HCT116 (cell line): ENCODE measurements around the gene ZNRF3. TPM values are rescaled to one million over a fixed set of nuclear protein-coding genes. Genes with fewer than 3 reads are reported as not detected.

ENCODE experiments used
- ATAC-seq: fragments of 200-7000 bp; cut with Tn5 transposase; 2 replicates; pipeline ENCODE4 v1.9.1; 2020; ENCODE audit warnings: mild to moderate bottlenecking, moderate library complexity
- BruUV-seq: library from RNA; stranded (reverse); fragments of 400-500 nt; replicated peaks from 2 replicates; lab custom pipeline; 2021; lab: Mats Ljungman, UMichigan
- CTCF ChIA-PET: fragments of 300-600 bp; sonication (Branson Sonifier 250); formaldehyde crosslinking; loops from one replicate; lab custom pipeline; 2021; ENCODE audit warnings: antibody characterized with exemption; lab: Charles Lee
- POLR2A ChIA-PET: fragments of 300-600, 350-600 bp; sonication (Branson Sonifier 250); formaldehyde crosslinking; loops from one replicate; lab custom pipeline; 2021; ENCODE audit warnings: antibody characterized with exemption; lab: Charles Lee
- RAD21 ChIA-PET, 2 experiments: fragments of 300-600 bp; sonication (Branson Sonifier 250); formaldehyde crosslinking; loops; one replicate each; lab custom pipeline; 2023; ENCODE audit warnings: low total read pairs in 2 of 2; ENCODE audit not compliant: uncharacterized antibody in 2 of 2, unreplicated experiment in 2 of 2, low non-redundant PET in 1 of 2; lab: Charles Lee
- DNase-seq: peaks from one replicate; pipeline ENCODE4 v3.0.0-alpha.2; 2010; ENCODE audit warnings: low read depth, low spot score
- H2AFZ ChIP-seq: fragments of 200-600 bp; shearing (Covaris generic), sonication (generic); 2 replicates; pipeline ENCODE4 v1.6.1; 2017; ENCODE audit warnings: low read depth, mixed run types, mixed read lengths, antibody characterized with exemption, low read length; ENCODE audit not compliant: poor library complexity, severe bottlenecking
- H3K27ac ChIP-seq: 2 replicates; pipeline ENCODE4 v1.5.1; 2012; ENCODE audit warnings: low read depth, low read length
- H3K27me3 ChIP-seq: fragments of 200-600 bp; sonication (generic); 2 replicates; pipeline ENCODE4 v1.6.1; 2016; ENCODE audit warnings: mixed run types, low read length, mixed read lengths; ENCODE audit not compliant: insufficient read depth
- H3K36me3 ChIP-seq, 2 experiments: fragments of 200-500 bp in 1 of 2; fragments of 200-600 bp in 1 of 2; sonication (Bioruptor generic) in 1 of 2; sonication (generic) in 1 of 2; 2 replicates each; pipeline versions ENCODE4 v1.5.1 to v1.6.1; 2014 to 2016; ENCODE audit warnings: low read length in 2 of 2, inconsistent platforms in 1 of 2, mixed read lengths in 1 of 2, mixed run types in 1 of 2; ENCODE audit not compliant: insufficient read depth in 2 of 2, control insufficient read depth in 1 of 2
- H3K4me1 ChIP-seq, 2 experiments: fragments of 200-600 bp in 1 of 2; sonication (generic) in 1 of 2; 2 replicates each; pipeline versions ENCODE4 v1.5.1 to v1.6.1; 2012 to 2017; ENCODE audit warnings: low read length in 2 of 2, inconsistent platforms in 1 of 2, mild to moderate bottlenecking in 1 of 2, mixed read lengths in 1 of 2, mixed run types in 1 of 2, moderate library complexity in 1 of 2; ENCODE audit not compliant: insufficient read depth in 2 of 2, control insufficient read depth in 1 of 2
- H3K4me2 ChIP-seq: fragments of 200-600 bp; sonication (generic); 2 replicates; pipeline ENCODE4 v1.6.1; 2017; ENCODE audit warnings: mixed run types, low read length, mixed read lengths
- H3K4me3 ChIP-seq, 2 experiments: fragments of 200-600 bp in 1 of 2; sonication (generic) in 1 of 2; replicated peaks in 1 of 2; 2 replicates each; pipeline ENCODE4 v1.5.1; 2011 to 2016; ENCODE audit warnings: low read length in 2 of 2, control low read depth in 1 of 2, low read depth in 1 of 2, mild to moderate bottlenecking in 1 of 2, mixed read lengths in 1 of 2, mixed run types in 1 of 2
- H3K79me2 ChIP-seq: fragments of 200-600 bp; sonication (generic); 2 replicates; pipeline ENCODE4 v1.6.1; 2017; ENCODE audit warnings: mild to moderate bottlenecking, mixed run types, low read length, moderate library complexity, mixed read lengths; ENCODE audit not compliant: insufficient read depth
- H3K9ac ChIP-seq: fragments of 200-600 bp; sonication (generic); 2 replicates; pipeline ENCODE4 v1.6.1; 2016; ENCODE audit warnings: low read length, mixed read lengths
- H3K9me2 ChIP-seq: fragments of 200-600 bp; sonication (generic), shearing (Covaris generic); 2 replicates; pipeline ENCODE4 v1.6.1; 2017; ENCODE audit warnings: mixed run types, mild to moderate bottlenecking, moderate library complexity; ENCODE audit not compliant: insufficient read depth
- H3K9me3 ChIP-seq, 2 experiments: fragments of 200-500 bp in 1 of 2; fragments of 200-600 bp in 1 of 2; sonication (Bioruptor generic) in 1 of 2; sonication (generic) in 1 of 2; 2 replicates each; pipeline ENCODE4 v1.6.1; 2014 to 2017; ENCODE audit warnings: low read length in 2 of 2, mixed read lengths in 2 of 2, inconsistent platforms in 1 of 2, low read depth in 1 of 2, mild to moderate bottlenecking in 1 of 2, mixed run types in 1 of 2, moderate library complexity in 1 of 2; ENCODE audit not compliant: control insufficient read depth in 1 of 2, insufficient read depth in 1 of 2
- H4K20me1 ChIP-seq: fragments of 200-600 bp; sonication (generic), shearing (Covaris generic); 2 replicates; pipeline ENCODE4 v1.6.1; 2017; ENCODE audit warnings: mixed run types, mild to moderate bottlenecking, moderate library complexity; ENCODE audit not compliant: insufficient read depth
- EGR1 ChIP-seq: IDR thresholded peaks from 2 replicates; pipeline ENCODE4 v1.6.1; 2012; ENCODE audit warnings: low read depth
- EZH2phosphoT487 ChIP-seq: fragments of 200-600 bp; IDR thresholded peaks from 2 replicates; pipeline ENCODE4 v1.6.1; 2018; ENCODE audit warnings: antibody characterized with exemption, borderline replicate concordance
- FOSL1 ChIP-seq: IDR thresholded peaks from 2 replicates; pipeline ENCODE4 v1.6.1; 2012; ENCODE audit warnings: low read depth
- JUND ChIP-seq: IDR thresholded peaks from 2 replicates; pipeline ENCODE4 v1.6.1; 2012
- POLR2A ChIP-seq: IDR thresholded peaks from 2 replicates; pipeline ENCODE4 v1.7.0; 2011; ENCODE audit warnings: borderline replicate concordance; ENCODE audit not compliant: insufficient read depth, insufficient read length; ENCODE audit errors: extremely low read depth
- SIN3A ChIP-seq: IDR thresholded peaks from 2 replicates; pipeline ENCODE4 v1.6.1; 2012; ENCODE audit warnings: low read depth
- YY1 ChIP-seq: IDR thresholded peaks from 2 replicates; pipeline ENCODE4 v1.6.1; 2011; ENCODE audit warnings: low read length, low read depth, moderate library complexity, mild to moderate bottlenecking; ENCODE audit not compliant: insufficient replicate concordance; ENCODE audit errors: extremely low read depth
- intact Hi-C: fragments of 100-400 bp; cut with micrococcal nuclease; formaldehyde crosslinking; loops from 2 replicates; pipeline ENCODE4 v1.10.0; 2022
- total RNA-seq: library from RNA; stranded (reverse); gene quantifications from one replicate; pipeline ENCODE4 v1.2.1, GENCODE V29; 2021; ENCODE audit not compliant: unreplicated experiment
- TF ChIP-seq, protein P1 (sequence below): IDR thresholded peaks from 2 replicates; pipeline ENCODE4 v1.6.1; 2011; ENCODE audit warnings: mild to moderate bottlenecking, low read length, moderate library complexity; ENCODE audit not compliant: insufficient replicate concordance; ENCODE audit errors: extremely low read depth
- TF ChIP-seq, protein P2 (sequence below): IDR thresholded peaks from 2 replicates; pipeline ENCODE4 v1.6.1; 2012; ENCODE audit warnings: low read depth

The ZNRF3 gene
- total RNA-seq, 1 experiment from 2014 or later = 12.2 TPM

GRCh38 chr22:29044657-29045176, 161.3 kb downstream of the ZNRF3 start:
- ChIA-PET RAD21 (interaction anchor here in 1 of 2 experiments (0.7 kb wide), 1 partner anchor 65 kb away, joined by 4 read pairs; no protein-coding TSS in a partner anchor), CTCF (interaction anchor here (1.0 kb wide), 1 partner anchor 189 kb away, joined by 3 read pairs; no protein-coding TSS in a partner anchor), POLR2A (no interaction called here)
- intact Hi-C loops = loop anchor here (5.0 to 10.0 kb wide), 2 partner anchors 200 to 252 kb away; no protein-coding TSS in a partner anchor
- H3K9me3 ChIP-seq = no peaks in the 10 kb centered on the region
- H4K20me1 ChIP-seq = no peaks in the 10 kb centered on the region
- no peak for ATAC-seq
- no peak for DNase-seq
- H3K27me3 ChIP-seq = no peaks in the 10 kb centered on the region
- no peak overlapping the region for H3K9ac ChIP-seq
- H3K4me3 ChIP-seq = no peak overlapping the region
- no peak overlapping the region for H3K27ac ChIP-seq
- peaks cover 10 to 26% of the 10 kb centered on the region in 2 experiments; a peak in 3 of 4 replicates for H3K36me3 ChIP-seq
- TF ChIP-seq, protein P1, sequence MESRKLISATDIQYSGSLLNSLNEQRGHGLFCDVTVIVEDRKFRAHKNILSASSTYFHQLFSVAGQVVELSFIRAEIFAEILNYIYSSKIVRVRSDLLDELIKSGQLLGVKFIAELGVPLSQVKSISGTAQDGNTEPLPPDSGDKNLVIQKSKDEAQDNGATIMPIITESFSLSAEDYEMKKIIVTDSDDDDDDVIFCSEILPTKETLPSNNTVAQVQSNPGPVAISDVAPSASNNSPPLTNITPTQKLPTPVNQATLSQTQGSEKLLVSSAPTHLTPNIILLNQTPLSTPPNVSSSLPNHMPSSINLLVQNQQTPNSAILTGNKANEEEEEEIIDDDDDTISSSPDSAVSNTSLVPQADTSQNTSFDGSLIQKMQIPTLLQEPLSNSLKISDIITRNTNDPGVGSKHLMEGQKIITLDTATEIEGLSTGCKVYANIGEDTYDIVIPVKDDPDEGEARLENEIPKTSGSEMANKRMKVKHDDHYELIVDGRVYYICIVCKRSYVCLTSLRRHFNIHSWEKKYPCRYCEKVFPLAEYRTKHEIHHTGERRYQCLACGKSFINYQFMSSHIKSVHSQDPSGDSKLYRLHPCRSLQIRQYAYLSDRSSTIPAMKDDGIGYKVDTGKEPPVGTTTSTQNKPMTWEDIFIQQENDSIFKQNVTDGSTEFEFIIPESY = no peak
- TF ChIP-seq SIN3A = no peak
- no peak for TF ChIP-seq EGR1
- no peak for TF ChIP-seq FOSL1
- no peak for TF ChIP-seq POLR2A
- TF ChIP-seq YY1 = no peak
- TF ChIP-seq EZH2phosphoT487 = no peak
- TF ChIP-seq JUND = no peak
- TF ChIP-seq, protein P2, sequence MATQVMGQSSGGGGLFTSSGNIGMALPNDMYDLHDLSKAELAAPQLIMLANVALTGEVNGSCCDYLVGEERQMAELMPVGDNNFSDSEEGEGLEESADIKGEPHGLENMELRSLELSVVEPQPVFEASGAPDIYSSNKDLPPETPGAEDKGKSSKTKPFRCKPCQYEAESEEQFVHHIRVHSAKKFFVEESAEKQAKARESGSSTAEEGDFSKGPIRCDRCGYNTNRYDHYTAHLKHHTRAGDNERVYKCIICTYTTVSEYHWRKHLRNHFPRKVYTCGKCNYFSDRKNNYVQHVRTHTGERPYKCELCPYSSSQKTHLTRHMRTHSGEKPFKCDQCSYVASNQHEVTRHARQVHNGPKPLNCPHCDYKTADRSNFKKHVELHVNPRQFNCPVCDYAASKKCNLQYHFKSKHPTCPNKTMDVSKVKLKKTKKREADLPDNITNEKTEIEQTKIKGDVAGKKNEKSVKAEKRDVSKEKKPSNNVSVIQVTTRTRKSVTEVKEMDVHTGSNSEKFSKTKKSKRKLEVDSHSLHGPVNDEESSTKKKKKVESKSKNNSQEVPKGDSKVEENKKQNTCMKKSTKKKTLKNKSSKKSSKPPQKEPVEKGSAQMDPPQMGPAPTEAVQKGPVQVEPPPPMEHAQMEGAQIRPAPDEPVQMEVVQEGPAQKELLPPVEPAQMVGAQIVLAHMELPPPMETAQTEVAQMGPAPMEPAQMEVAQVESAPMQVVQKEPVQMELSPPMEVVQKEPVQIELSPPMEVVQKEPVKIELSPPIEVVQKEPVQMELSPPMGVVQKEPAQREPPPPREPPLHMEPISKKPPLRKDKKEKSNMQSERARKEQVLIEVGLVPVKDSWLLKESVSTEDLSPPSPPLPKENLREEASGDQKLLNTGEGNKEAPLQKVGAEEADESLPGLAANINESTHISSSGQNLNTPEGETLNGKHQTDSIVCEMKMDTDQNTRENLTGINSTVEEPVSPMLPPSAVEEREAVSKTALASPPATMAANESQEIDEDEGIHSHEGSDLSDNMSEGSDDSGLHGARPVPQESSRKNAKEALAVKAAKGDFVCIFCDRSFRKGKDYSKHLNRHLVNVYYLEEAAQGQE = no peak
- no peak overlapping the region for H3K4me2 ChIP-seq
- H3K9me2 ChIP-seq = no peaks in the 10 kb centered on the region
- H3K4me1 ChIP-seq = peaks cover 8 to 18% of the 10 kb centered on the region in 2 experiments
- no TSS peak for BruUV-seq
- peaks cover 11% of the 10 kb centered on the region; the same call in 1 of the 2 replicates for H3K79me2 ChIP-seq
- H2AFZ ChIP-seq = no peak overlapping the region
